Left renal cortex interstitium (tissue), 4 donors: ENCODE measurements around the gene PIGS. TPM values are rescaled to one million over a fixed set of nuclear protein-coding genes. Genes with fewer than 3 reads are reported as not detected.

ENCODE experiments used
- DNase-seq, 4 donors: peaks; one replicate each; pipeline ENCODE4 v3.0.0-alpha.2; 2013; ENCODE audit warnings: low read depth in 4 of 4, low spot score in 2 of 4, missing footprints in 1 of 4
- polyA plus RNA-seq, 4 donors: library from polyadenylated mRNA; unstranded; fragments of 120-200 nt; gene quantifications; one replicate each; pipeline ENCODE4 v1.2.1, GENCODE V29; 2013; ENCODE audit not compliant: insufficient read length in 4 of 4

Gene PIGS
- polyA plus RNA-seq, 4 donors = 91.2 to 103 (median 95.8) TPM

GRCh38 chr17:28514561-28515002, 56.7 kb downstream of the PIGS start:
- no peak for DNase-seq

DNA sequence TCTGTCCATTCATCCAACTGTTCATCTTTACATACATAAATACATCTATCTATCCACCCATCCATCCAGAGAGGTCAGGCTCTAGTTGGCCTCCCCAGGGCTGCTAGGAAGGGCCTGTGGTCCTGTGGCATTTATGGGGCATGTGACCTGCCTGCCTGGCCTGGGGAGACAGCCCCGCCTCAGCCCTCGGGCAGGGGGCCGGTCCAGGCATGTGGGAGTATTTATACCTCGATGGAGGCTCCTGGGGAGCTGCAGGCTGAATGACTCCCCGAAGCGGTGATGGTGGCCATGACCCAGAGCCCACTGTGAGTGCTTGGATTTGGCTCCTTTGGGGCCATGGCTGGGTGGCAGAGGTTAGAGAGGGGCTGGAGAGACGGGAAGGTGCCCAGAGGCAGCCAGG, 57.8 kb downstream of the PIGS start:
- DNase-seq = no peak

DNA sequence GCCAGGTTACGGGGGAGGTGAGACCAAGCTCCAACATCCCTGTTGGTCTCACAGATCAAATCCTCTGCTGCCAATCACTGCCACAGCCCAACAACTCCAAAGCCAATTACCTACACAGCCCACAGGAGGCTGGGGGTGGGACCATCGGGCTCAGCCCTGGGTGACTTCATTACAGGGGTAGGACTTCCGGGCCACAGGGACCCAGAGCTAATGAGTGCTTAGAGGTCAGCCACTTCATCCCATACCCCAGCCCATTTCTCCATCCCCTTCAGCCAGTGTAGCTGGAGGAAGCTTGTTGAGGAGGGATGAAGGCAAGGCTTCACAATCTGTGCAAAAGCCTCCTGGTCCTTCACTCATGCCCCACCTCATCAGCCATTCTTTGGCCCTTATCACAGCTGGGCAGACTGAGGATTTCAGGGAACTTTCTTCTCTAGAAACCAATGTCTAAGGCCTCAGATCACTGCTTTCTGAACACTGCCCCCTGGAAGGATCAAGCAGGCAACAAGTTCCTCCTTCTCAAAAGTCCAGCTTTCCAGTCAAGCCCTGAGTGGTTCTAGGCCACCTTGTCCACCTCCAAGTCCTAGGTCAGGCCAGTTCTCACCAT, 59.4 kb downstream of the PIGS start:
- no peak for DNase-seq

- DNase-seq = no peak
These were observed 61.5 kb downstream of the PIGS start for GRCh38 chr17:28509789-28510188.

DNA sequence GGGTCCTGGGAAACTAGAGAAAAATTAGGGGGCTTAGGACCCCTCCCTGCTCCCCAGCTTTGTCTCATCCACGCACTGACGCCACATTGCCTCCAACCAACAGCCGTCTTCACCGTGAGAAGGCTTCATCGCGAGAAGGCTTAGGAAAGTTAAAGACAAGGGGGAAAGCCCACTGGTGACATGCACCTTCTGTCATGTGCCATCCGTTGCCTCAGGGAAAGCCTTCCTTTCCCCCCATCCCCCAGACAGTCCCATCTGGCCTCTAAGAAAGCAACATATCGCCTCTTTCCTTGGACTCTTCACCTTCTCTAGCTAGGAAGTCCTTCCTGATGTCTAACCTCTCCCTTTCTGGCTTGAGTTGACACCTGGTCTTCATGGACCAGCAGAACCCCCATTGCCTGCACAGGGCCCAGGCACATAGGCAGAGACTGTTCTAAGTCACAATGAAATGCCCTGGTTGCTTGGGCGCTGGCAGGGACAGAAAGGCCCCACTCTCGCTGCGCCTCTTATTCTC, 63.1 kb downstream of the PIGS start:
- DNase-seq = no peak

DNA sequence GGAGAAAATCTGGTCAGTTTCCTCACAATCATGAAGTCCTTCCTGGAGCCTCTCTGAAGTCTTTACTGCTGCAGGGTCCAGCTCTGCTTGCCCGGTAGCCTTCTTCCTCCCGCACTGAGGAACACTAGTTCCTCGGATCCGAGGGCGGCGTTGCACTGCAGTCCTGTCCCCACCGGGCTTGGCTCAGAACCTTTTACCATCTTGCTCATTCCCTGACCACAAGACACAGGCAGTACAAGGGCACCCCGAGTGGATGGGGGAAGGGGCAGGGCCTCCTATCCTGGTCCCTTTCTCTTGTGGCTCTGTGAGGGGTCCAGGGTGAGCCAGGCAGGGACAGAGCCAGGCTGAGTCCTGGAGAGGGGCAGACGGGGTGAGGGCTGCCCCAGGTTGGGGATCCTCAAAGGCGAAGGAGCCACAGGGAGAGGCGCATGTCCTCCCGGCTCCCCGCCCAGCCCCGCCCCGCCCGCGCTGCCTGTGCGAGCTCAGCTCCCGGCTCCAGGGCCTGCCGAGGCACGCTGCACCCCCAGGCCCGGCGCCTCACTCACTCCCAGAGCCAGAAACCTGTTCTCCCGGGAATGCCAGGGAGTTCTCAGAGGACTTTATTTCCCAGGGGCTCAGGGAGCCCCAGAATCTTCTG, 63.6 kb downstream of the PIGS start:
- no peak for DNase-seq

GRCh38 chr17:28506763-28507487, 64.4 kb downstream of the PIGS start:
- no peak for DNase-seq

- DNase-seq = no peak
These were observed 65.2 kb downstream of the PIGS start, which contains the start of gene FOXN1 for GRCh38 chr17:28505986-28506665. TSS of gene FOXN1 (plus strand) at chr17:28506348. CDS start at chr17:28523970, 17,622 bp downstream.

DNA sequence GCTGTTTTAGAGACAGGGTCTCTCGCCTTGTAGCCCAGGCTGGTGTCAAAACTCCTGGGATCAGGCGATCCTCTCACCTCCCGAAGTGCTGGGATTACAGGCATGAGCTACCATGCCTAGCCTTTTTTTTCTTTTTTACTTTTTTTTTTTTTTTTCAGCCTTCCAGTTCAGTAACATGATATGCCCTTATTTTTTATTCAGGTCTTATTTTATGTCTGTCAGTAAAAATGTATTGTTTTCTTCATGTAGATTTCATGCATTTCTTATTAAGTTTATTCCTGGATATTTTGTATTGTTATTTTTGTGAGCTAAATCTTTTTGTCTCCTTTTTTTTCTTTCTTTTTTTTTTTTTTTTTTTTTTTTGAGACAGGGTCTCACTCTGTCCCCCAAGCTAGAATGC, 67.9 kb downstream of the PIGS start:
- DNase-seq = no peak

Other genes starting within 250 kb of the PIGS start
- 10 to 100 TPM; 52.7 to 61.2 (median 57.5) TPM for gene IFT20, start 236.1 kb downstream of the PIGS start, polyA plus RNA-seq
- gene TNFAIP1, start 235.8 kb downstream of the PIGS start, polyA plus RNA-seq = 10 to 100 TPM; 41.0 to 42.9 (median 42.3) TPM
- gene POLDIP2, start 214.0 kb downstream of the PIGS start, polyA plus RNA-seq = 10 to 100 TPM; 82.9 to 97.9 (median 89.8) TPM
- gene SEBOX, start 206.3 kb downstream of the PIGS start, polyA plus RNA-seq = not detected
- 10 to 100 TPM in 3 of 4 donors, 1 to 10 TPM in 1; 9.2 to 39.3 (median 17.5) TPM for gene VTN, start 201.2 kb downstream of the PIGS start, polyA plus RNA-seq
- 10 to 100 TPM; 11.7 to 16.6 (median 15.0) TPM for gene SARM1, start 199.8 kb downstream of the PIGS start, polyA plus RNA-seq
- 10 to 100 TPM; 13.3 to 18.6 (median 13.4) TPM for gene SLC46A1, start 165.3 kb downstream of the PIGS start, polyA plus RNA-seq
- gene SLC13A2, start 97.9 kb downstream of the PIGS start, polyA plus RNA-seq = 10 to 100 TPM in 3 of 4 donors, 1 to 10 TPM in 1; 6.0 to 19.3 (median 14.6) TPM
- under 1 TPM; 0.33 to 0.81 (median 0.56) TPM for gene FOXN1, start 65.2 kb downstream of the PIGS start, polyA plus RNA-seq
- gene UNC119, start 18.9 kb downstream of the PIGS start, polyA plus RNA-seq = 10 to 100 TPM; 55.6 to 79.7 (median 65.4) TPM
- 10 to 100 TPM; 17.7 to 31.4 (median 24.6) TPM for gene ALDOC, start 5.4 kb upstream of the PIGS start, polyA plus RNA-seq
- 10 to 100 TPM; 41.8 to 71.2 (median 53.9) TPM for gene SPAG5, start 27.5 kb upstream of the PIGS start, polyA plus RNA-seq
- 10 to 100 TPM in 2 of 4 donors, 1 to 10 TPM in 2; 4.5 to 34.0 (median 16.9) TPM for gene RSKR, start 42.7 kb upstream of the PIGS start, polyA plus RNA-seq
- gene BLTP2, start 73.6 kb upstream of the PIGS start, polyA plus RNA-seq = 100 to 1,000 TPM in 2 of 4 donors, 10 to 100 TPM in 2; 75.2 to 106 (median 93.5) TPM
- gene SDF2, start 90.4 kb upstream of the PIGS start, polyA plus RNA-seq = 10 to 100 TPM; 72.7 to 88.1 (median 82.7) TPM
- gene SUPT6H, start 90.7 kb upstream of the PIGS start, polyA plus RNA-seq = 10 to 100 TPM; 63.1 to 83.7 (median 74.1) TPM
- 10 to 100 TPM in 1 of 4 donors, 1 to 10 TPM in 3; 4.3 to 12.9 (median 7.9) TPM for gene PROCA1, start 140.4 kb upstream of the PIGS start, polyA plus RNA-seq
- gene RAB34, start 146.3 kb upstream of the PIGS start, polyA plus RNA-seq = 100 to 1,000 TPM; 169 to 203 (median 186) TPM
- gene RPL23A, start 148.5 kb upstream of the PIGS start, polyA plus RNA-seq = 1,000 to 10,000 TPM in 2 of 4 donors, 100 to 1,000 TPM in 2; 742 to 1,048 (median 924) TPM
- gene TLCD1, start 154.7 kb upstream of the PIGS start, polyA plus RNA-seq = 10 to 100 TPM; 14.3 to 20.1 (median 17.9) TPM
- 10 to 100 TPM in 2 of 4 donors, 1 to 10 TPM in 2; 6.2 to 13.8 (median 10.2) TPM for gene NEK8, start 157.3 kb upstream of the PIGS start, polyA plus RNA-seq
- 100 to 1,000 TPM; 101 to 176 (median 126) TPM for gene TRAF4, start 172.5 kb upstream of the PIGS start, polyA plus RNA-seq